Common myeloid progenitor, CD34-positive (primary cell): ENCODE results near the gene SLC7A11.

Experiments
- CTCF ChIA-PET: fragments of 350-600 bp; sonication (Branson Sonifier 250); formaldehyde crosslinking; loops from one replicate; lab custom pipeline; 2021; ENCODE audit warnings: antibody characterized with exemption; lab: Charles Lee
- POLR2A ChIA-PET: fragments of 350-600 bp; sonication (Branson Sonifier 250); formaldehyde crosslinking; loops from one replicate; lab custom pipeline; 2021; ENCODE audit warnings: antibody characterized with exemption; lab: Charles Lee
- DNase-seq, 3 donors: peaks; one replicate each; pipeline versions ENCODE4 v3.0.0 to v3.0.0-alpha.2; 2013
- H3K27ac ChIP-seq, 2 experiments: 1 replicate in 1 of 2; 2 replicates in 1 of 2; pipeline ENCODE4 v1.7.0; 2013; ENCODE audit warnings: inconsistent platforms in 2 of 2, low read length in 2 of 2, mild to moderate bottlenecking in 2 of 2, low read depth in 1 of 2, moderate library complexity in 1 of 2; ENCODE audit not compliant: severe bottlenecking in 2 of 2, insufficient read depth in 1 of 2, poor library complexity in 1 of 2
- H3K27me3 ChIP-seq, 5 experiments: replicated peaks in 2 of 5; 1 replicate in 3 of 5; 2 replicates in 2 of 5; pipeline versions ENCODE4 v1.6.1 to v1.7.0; 2013; ENCODE audit warnings: low read length in 4 of 5, mild to moderate bottlenecking in 2 of 5, moderate library complexity in 2 of 5, inconsistent platforms in 1 of 5; ENCODE audit not compliant: insufficient read depth in 5 of 5, control insufficient read depth in 4 of 5
- H3K36me3 ChIP-seq, 4 experiments: 1 replicate in 2 of 4; 2 replicates in 2 of 4; pipeline versions ENCODE4 v1.6.1 to v1.7.0; 2013; ENCODE audit warnings: low read length in 3 of 4, control low read depth in 1 of 4, mild to moderate bottlenecking in 1 of 4; ENCODE audit not compliant: control insufficient read depth in 4 of 4, insufficient read depth in 4 of 4
- H3K4me1 ChIP-seq, 4 experiments: 1 replicate in 3 of 4; 2 replicates in 1 of 4; pipeline versions ENCODE4 v1.6.1 to v1.7.1; 2013; ENCODE audit warnings: low read length in 3 of 4, mild to moderate bottlenecking in 3 of 4, control low read depth in 1 of 4, inconsistent platforms in 1 of 4, moderate library complexity in 1 of 4; ENCODE audit not compliant: control insufficient read depth in 4 of 4, insufficient read depth in 4 of 4; ENCODE audit errors: control extremely low read depth in 1 of 4
- H3K4me3 ChIP-seq, 7 experiments: 1 replicate in 4 of 7; 2 replicates in 3 of 7; pipeline versions ENCODE4 v1.5.1 to v1.7.0; 2013; ENCODE audit warnings: mild to moderate bottlenecking in 7 of 7, low read length in 6 of 7, moderate library complexity in 6 of 7, inconsistent platforms in 2 of 7, low read depth in 2 of 7, control low read depth in 1 of 7; ENCODE audit not compliant: insufficient read depth in 4 of 7, control insufficient read depth in 1 of 7; ENCODE audit errors: extremely low read depth in 1 of 7
- H3K9me3 ChIP-seq, 5 experiments: 1 replicate in 4 of 5; 2 replicates in 1 of 5; pipeline versions ENCODE4 v1.6.1 to v1.7.1; 2013; ENCODE audit warnings: low read length in 4 of 5, mild to moderate bottlenecking in 2 of 5, inconsistent platforms in 1 of 5, low read depth in 1 of 5, moderate library complexity in 1 of 5; ENCODE audit not compliant: control insufficient read depth in 4 of 5, insufficient read depth in 2 of 5; ENCODE audit errors: control extremely low read depth in 1 of 5
- WGBS: methylation state at CpG from one replicate; pipeline ENCODE4 v1.1.5; 2013; ENCODE audit not compliant: insufficient coverage; 5-methylcytosine and 5-hydroxymethylcytosine counted together

The SLC7A11 gene

GRCh38 chr4:138269175-138269574 lies 27.0 kb upstream of the SLC7A11 start:
- no peak overlapping the region for H3K27ac ChIP-seq
- POLR2A ChIA-PET: no interaction called here
- H3K4me1 ChIP-seq: no peaks in the 10 kb centered on the region
- no peak for DNase-seq
- no peaks in the 10 kb centered on the region for H3K36me3 ChIP-seq
- no peak overlapping the region for H3K4me3 ChIP-seq
- CTCF ChIA-PET: no interaction called here
- no peaks in the 10 kb centered on the region for H3K9me3 ChIP-seq
- H3K27me3 ChIP-seq: no peaks in the 10 kb centered on the region

- Histone ChIP-seq H3K9me3 (no peaks in the 10 kb centered on the region), H3K36me3 (no peaks in the 10 kb centered on the region), H3K4me1 (peaks cover 0 to 7% (median 0%) of the 10 kb centered on the region in 4 experiments), H3K27me3 (no peaks in the 10 kb centered on the region), H3K4me3 (no peak overlapping the region), H3K27ac (no peak overlapping the region)
- ChIA-PET POLR2A (no interaction called here), CTCF (no interaction called here)
- DNase-seq: no peak
Observed at GRCh38 chr4:138267835-138268234, 25.7 kb upstream of the SLC7A11 start.

GRCh38 chr4:138266948-138267347 lies 24.8 kb upstream of the SLC7A11 start:
- Histone ChIP-seq H3K36me3 (no peaks in the 10 kb centered on the region), H3K4me3 (no peak overlapping the region), H3K9me3 (no peaks in the 10 kb centered on the region), H3K4me1 (peaks cover 0 to 7% (median 0%) of the 10 kb centered on the region in 4 experiments), H3K27me3 (no peaks in the 10 kb centered on the region), H3K27ac (no peak overlapping the region)
- no CpG with 5 or more reads among the region's 5 CpGs for WGBS
- ChIA-PET POLR2A (no interaction called here), CTCF (no interaction called here)
- DNase-seq: no peak

- Histone ChIP-seq H3K27me3 (no peaks in the 10 kb centered on the region), H3K4me1 (peaks cover 0 to 16% (median 0%) of the 10 kb centered on the region in 4 experiments), H3K4me3 (no peak overlapping the region), H3K9me3 (no peaks in the 10 kb centered on the region), H3K36me3 (no peaks in the 10 kb centered on the region), H3K27ac (no peak overlapping the region)
- DNase-seq: peak; percentile 22 to 76 (median 67)
- ChIA-PET CTCF (no interaction called here), POLR2A (interaction anchor here (0.6 kb wide), 1 partner anchor 26 kb away, joined by 3 read pairs; no protein-coding TSS in a partner anchor)
- WGBS: 21% methylated on average over 2 of the region's 3 CpGs
Observed at GRCh38 chr4:138263247-138263816, 21.2 kb upstream of the SLC7A11 start.

- H3K27me3 ChIP-seq: no peaks in the 10 kb centered on the region
- H3K4me3 ChIP-seq: no peak overlapping the region
- POLR2A ChIA-PET: no interaction called here
- no peak overlapping the region for H3K27ac ChIP-seq
- CTCF ChIA-PET: no interaction called here
- no CpG with 5 or more reads among the region's 3 CpGs for WGBS
- DNase-seq: no peak
- H3K4me1 ChIP-seq: peaks cover 0 to 16% (median 0%) of the 10 kb centered on the region in 4 experiments
- H3K36me3 ChIP-seq: no peaks in the 10 kb centered on the region
- H3K9me3 ChIP-seq: no peaks in the 10 kb centered on the region
Observed at GRCh38 chr4:138262469-138262868, 20.3 kb upstream of the SLC7A11 start.

- CTCF ChIA-PET: no interaction called here
- Histone ChIP-seq H3K4me3 (no peak overlapping the region), H3K27me3 (no peaks in the 10 kb centered on the region), H3K4me1 (peaks cover 0 to 16% (median 0%) of the 10 kb centered on the region in 4 experiments), H3K9me3 (no peaks in the 10 kb centered on the region), H3K27ac (no peak overlapping the region), H3K36me3 (no peaks in the 10 kb centered on the region)
- POLR2A ChIA-PET: no interaction called here
- no peak for DNase-seq
- 100% methylated on average over 3 of the region's 4 CpGs for WGBS
Observed at GRCh38 chr4:138262030-138262429, 19.9 kb upstream of the SLC7A11 start.

- Histone ChIP-seq H3K36me3 (no peaks in the 10 kb centered on the region), H3K4me1 (peaks cover 0 to 16% (median 0%) of the 10 kb centered on the region in 4 experiments), H3K9me3 (peaks cover 0 to 4% (median 2%) of the 10 kb centered on the region in 5 experiments), H3K4me3 (no peak overlapping the region), H3K27ac (no peak overlapping the region), H3K27me3 (no peaks in the 10 kb centered on the region)
- ChIA-PET CTCF (no interaction called here), POLR2A (no interaction called here)
- 0% methylated on average over 1 of the region's 2 CpGs for WGBS
- peak in 2 of 3 donors; percentile 17 to 40 for DNase-seq
Observed at GRCh38 chr4:138259824-138260223, 17.7 kb upstream of the SLC7A11 start.
